K562 (cell line): ENCODE results near the gene RALY.

ENCODE experiments used
- ATF2 ChIP-seq: sonication (generic); formaldehyde crosslinking; IDR thresholded peaks from 2 replicates; pipeline ENCODE4 v1.8.1; 2022; ENCODE audit warnings: missing genetic modification reagents
- CREB1 ChIP-seq, 2 experiments: sonication (generic) in 1 of 2; formaldehyde crosslinking in 1 of 2; IDR thresholded peaks; 2 replicates each; pipeline versions ENCODE4 v1.6.1 to v1.8.0; 2012 to 2022; ENCODE audit warnings: inconsistent platforms in 1 of 2, mild to moderate bottlenecking in 1 of 2, missing genetic modification reagents in 1 of 2, moderate library complexity in 1 of 2
- E2F4 ChIP-seq: sonication (generic); formaldehyde crosslinking; IDR thresholded peaks from 2 replicates; pipeline ENCODE4 v1.8.0; 2022; ENCODE audit warnings: mild to moderate bottlenecking, low read depth, missing genetic modification reagents
- EP300 ChIP-seq: IDR thresholded peaks from 2 replicates; pipeline ENCODE4 v1.6.1; 2012; ENCODE audit warnings: low read length, improper control_type of control experiment
- POLR2A ChIP-seq: fragments of 450-650 bp; conservative IDR thresholded peaks from 2 replicates; pipeline ENCODE4 v1.6.1; 2016
- RNF219 ChIP-seq: fragments of 250-450 bp; sonication (Bioruptor Pico); IDR thresholded peaks from 2 replicates; pipeline ENCODE4 v1.5.0; 2022; ENCODE audit warnings: mild to moderate bottlenecking
- SP1 ChIP-seq: sonication (generic); formaldehyde crosslinking; IDR thresholded peaks from 2 replicates; pipeline ENCODE4 v1.8.1; 2022; ENCODE audit warnings: mild to moderate bottlenecking, missing genetic modification reagents
- SRF ChIP-seq, 2 experiments: fragments of 250-450, 450-650 bp in 1 of 2; sonication (Bioruptor Pico) in 1 of 2; sonication (generic) in 1 of 2; formaldehyde crosslinking; IDR thresholded peaks; 2 replicates each; pipeline versions ENCODE4 v1.5.0 to v1.5.1; 2020 to 2022; ENCODE audit warnings: mild to moderate bottlenecking in 1 of 2, missing genetic modification reagents in 1 of 2
- TAF1 ChIP-seq: IDR thresholded peaks from 2 replicates; pipeline ENCODE4 v1.6.1; 2011; ENCODE audit warnings: mild to moderate bottlenecking, low read length, moderate library complexity; ENCODE audit not compliant: insufficient read depth, control insufficient read depth, severe bottlenecking; ENCODE audit errors: extremely low read depth
- ZBTB33 ChIP-seq: sonication (generic); formaldehyde crosslinking; IDR thresholded peaks from 2 replicates; pipeline ENCODE4 v1.8.1; 2023; ENCODE audit warnings: mild to moderate bottlenecking, missing genetic modification reagents
- ZNF121 ChIP-seq: sonication (generic); formaldehyde crosslinking; conservative IDR thresholded peaks from 2 replicates; pipeline ENCODE4 v1.8.0; 2022; ENCODE audit warnings: missing genetic modification reagents

GRCh38 chr20:34105978-34106675 is 112.4 kb downstream of the RALY start:
- TF ChIP-seq EP300 (no peak), CREB1 (IDR thresholded peaks at IDR 0.05) (no peak), CREB1 (CRISPR knock-in tag; IDR thresholded peaks at IDR 0.05) (no peak), TAF1 (no peak), ZNF121 (CRISPR knock-in tag) (no peak), SRF (CRISPR knock-in tag; IDR thresholded peaks at IDR 0.05) (no peak), E2F4 (CRISPR knock-in tag) (no peak), ATF2 (CRISPR knock-in tag) (no peak), SP1 (no peak), RNF219 (CRISPR knock-in tag) (no peak), ZBTB33 (no peak), POLR2A (no peak)
